Neural cell (in vitro differentiated cells): ENCODE results near the gene PSMB11. TPM values are rescaled to one million over a fixed set of nuclear protein-coding genes. Genes with fewer than 3 reads are reported as not detected.

Experiments
- H2AFZ ChIP-seq: fragments of 200-600, 300-800 bp; sonication (generic), shearing (Covaris generic); 2 replicates; pipeline ENCODE4 v1.6.0; 2014; ENCODE audit warnings: low read depth, mild to moderate bottlenecking, antibody characterized with exemption, low read length, moderate library complexity
- H3F3A ChIP-seq: fragments of 200-600 bp; shearing (Covaris generic); 2 replicates; pipeline ENCODE4 v1.6.1; 2016; ENCODE audit warnings: mild to moderate bottlenecking, moderate library complexity, mixed read lengths, antibody characterized with exemption, low read length; ENCODE audit not compliant: insufficient read depth, poor library complexity, severe bottlenecking
- H3K27ac ChIP-seq: fragments of 200-600, 300-800 bp; sonication (generic), shearing (Covaris generic); 2 replicates; pipeline ENCODE4 v1.5.1; 2014; ENCODE audit warnings: mild to moderate bottlenecking, low read length, moderate library complexity
- H3K27me3 ChIP-seq: fragments of 300-800, 200-600 bp; sonication (generic), shearing (Covaris generic); 2 replicates; pipeline ENCODE4 v1.6.0; 2014; ENCODE audit warnings: mild to moderate bottlenecking, low read depth, low read length, moderate library complexity; ENCODE audit not compliant: insufficient read depth
- H3K36me3 ChIP-seq: fragments of 300-800, 200-600 bp; sonication (generic), shearing (Covaris generic); 2 replicates; pipeline ENCODE4 v1.5.1; 2014; ENCODE audit warnings: mild to moderate bottlenecking, antibody characterized with exemption, low read length, moderate library complexity; ENCODE audit not compliant: insufficient read depth
- H3K4me2 ChIP-seq: fragments of 300-800, 200-600 bp; sonication (generic), shearing (Covaris generic); 2 replicates; pipeline ENCODE4 v1.6.0; 2014; ENCODE audit warnings: mild to moderate bottlenecking, low read length
- H3K4me3 ChIP-seq: fragments of 300-800, 200-600 bp; sonication (generic), shearing (Covaris generic); 2 replicates; pipeline ENCODE4 v1.5.1; 2014; ENCODE audit warnings: mild to moderate bottlenecking, low read length, moderate library complexity
- H3K79me2 ChIP-seq: fragments of 200-600 bp; shearing (Covaris generic); replicated peaks from 2 replicates; pipeline ENCODE4 v1.6.0; 2014; ENCODE audit warnings: mild to moderate bottlenecking, low read length, moderate library complexity; ENCODE audit not compliant: insufficient read depth
- H3K9ac ChIP-seq: fragments of 300-800, 200-600 bp; sonication (generic), shearing (Covaris generic); 2 replicates; pipeline ENCODE4 v1.6.1; 2016; ENCODE audit warnings: mild to moderate bottlenecking, low read length, mixed read lengths
- H3K9me2 ChIP-seq: fragments of 200-600 bp; shearing (Covaris generic); 2 replicates; pipeline ENCODE4 v1.6.1; 2016; ENCODE audit warnings: mild to moderate bottlenecking, low read length, mixed read lengths; ENCODE audit not compliant: insufficient read depth
- H3K9me3 ChIP-seq: fragments of 200-600, 300-800 bp; sonication (generic), shearing (Covaris generic); 2 replicates; pipeline ENCODE4 v1.6.1; 2016; ENCODE audit warnings: mild to moderate bottlenecking, mixed run types, low read length, moderate library complexity, mixed read lengths
- H4K20me1 ChIP-seq: fragments of 200-600 bp; shearing (Covaris generic); 2 replicates; pipeline ENCODE4 v1.6.1; 2016; ENCODE audit warnings: mild to moderate bottlenecking, mixed run types; ENCODE audit not compliant: insufficient read depth
- CTCF ChIP-seq: fragments of 450-650 bp; IDR thresholded peaks from 2 replicates; pipeline ENCODE4 v1.5.1; 2014; ENCODE audit warnings: antibody characterized with exemption, mild to moderate bottlenecking, moderate library complexity; ENCODE audit not compliant: poor library complexity, severe bottlenecking
- EP300 ChIP-seq: fragments of 450-650 bp; conservative IDR thresholded peaks from 2 replicates; pipeline ENCODE4 v1.6.1; 2014; ENCODE audit warnings: antibody characterized with exemption, mild to moderate bottlenecking, moderate library complexity; ENCODE audit not compliant: poor library complexity, severe bottlenecking
- EZH2 ChIP-seq: fragments of 200-600, 300-800 bp; shearing (Covaris generic), sonication (generic); IDR thresholded peaks from 2 replicates; pipeline ENCODE4 v1.6.1; 2014; ENCODE audit warnings: antibody characterized with exemption, low read length, borderline replicate concordance, mild to moderate bottlenecking; ENCODE audit not compliant: insufficient read depth, poor library complexity, severe bottlenecking
- MXI1 ChIP-seq: fragments of 450-650 bp; conservative IDR thresholded peaks from 2 replicates; pipeline ENCODE4 v1.6.1; 2014; ENCODE audit warnings: antibody characterized with exemption, mild to moderate bottlenecking; ENCODE audit not compliant: poor library complexity, severe bottlenecking
- POLR2AphosphoS5 ChIP-seq: IDR thresholded peaks from 2 replicates; pipeline ENCODE4 v1.6.1; 2012
- RAD21 ChIP-seq: fragments of 450-650 bp; conservative IDR thresholded peaks from 2 replicates; pipeline ENCODE4 v1.6.1; 2014; ENCODE audit warnings: antibody characterized with exemption, mild to moderate bottlenecking, moderate library complexity
- REST ChIP-seq: IDR thresholded peaks from 2 replicates; pipeline ENCODE4 v1.6.1; 2012; ENCODE audit warnings: borderline replicate concordance
- SMC3 ChIP-seq: fragments of 450-650 bp; conservative IDR thresholded peaks from 2 replicates; pipeline ENCODE4 v1.6.1; 2014; ENCODE audit warnings: antibody characterized with exemption, mild to moderate bottlenecking, moderate library complexity; ENCODE audit not compliant: poor library complexity
- TAF1 ChIP-seq: IDR thresholded peaks from 2 replicates; pipeline ENCODE4 v1.6.1; 2012; ENCODE audit warnings: low read depth
- polyA plus RNA-seq: library from polyadenylated mRNA; depleted of rRNA; stranded (reverse); fragments of >200 nt; gene quantifications from 2 replicates; pipeline ENCODE4 v1.2.3, GENCODE V29; 2014

Gene PSMB11
- polyA plus RNA-seq, 1 donor from 2014 or later: not detected

GRCh38 chr14:23049011-23049410 lies 7.0 kb downstream of the PSMB11 start:
- Histone ChIP-seq H4K20me1 (no peaks in the 10 kb centered on the region), H3K9ac (no peak overlapping the region), H3K9me3 (no peaks in the 10 kb centered on the region), H3K9me2 (no peaks in the 10 kb centered on the region), H2AFZ (no peak overlapping the region), H3F3A (no peaks in the 10 kb centered on the region), H3K27me3 (no peaks in the 10 kb centered on the region), H3K27ac (no peak overlapping the region), H3K36me3 (no peaks in the 10 kb centered on the region), H3K4me2 (no peak overlapping the region), H3K4me3 (no peak overlapping the region), H3K79me2 (no peaks in the 10 kb centered on the region)
- TF ChIP-seq RAD21: no peak
- TF ChIP-seq POLR2AphosphoS5: no peak
- no peak for TF ChIP-seq TAF1
- TF ChIP-seq EP300: no peak
- TF ChIP-seq CTCF: no peak
- TF ChIP-seq EZH2: no peak
- no peak for TF ChIP-seq SMC3
- no peak for TF ChIP-seq MXI1
- TF ChIP-seq REST: no peak

GRCh38 chr14:23051141-23052057 lies 9.4 kb downstream of the PSMB11 start:
- no peaks in the 10 kb centered on the region for H4K20me1 ChIP-seq
- no peak overlapping the region for H3K4me3 ChIP-seq
- no peak overlapping the region for H3K27ac ChIP-seq
- H2AFZ ChIP-seq: no peak overlapping the region
- no peaks in the 10 kb centered on the region for H3K9me2 ChIP-seq
- TF ChIP-seq MXI1: no peak
- TF ChIP-seq REST: no peak
- TF ChIP-seq SMC3: no peak
- no peak for TF ChIP-seq EZH2
- no peak for TF ChIP-seq TAF1
- no peak for TF ChIP-seq RAD21
- no peak for TF ChIP-seq CTCF
- TF ChIP-seq POLR2AphosphoS5: no peak
- TF ChIP-seq EP300: no peak
- no peaks in the 10 kb centered on the region for H3K27me3 ChIP-seq
- no peaks in the 10 kb centered on the region for H3K36me3 ChIP-seq
- H3K9ac ChIP-seq: no peak overlapping the region
- no peak overlapping the region for H3K4me2 ChIP-seq
- H3K79me2 ChIP-seq: peaks cover 6% of the 10 kb centered on the region
- no peaks in the 10 kb centered on the region for H3F3A ChIP-seq
- no peaks in the 10 kb centered on the region for H3K9me3 ChIP-seq
